ENCODE data around the gene PPP1R1C. TPM values are rescaled to one million over a fixed set of nuclear protein-coding genes. Genes with fewer than 3 reads are reported as not detected.

PPP1R1C gene
- total RNA-seq, 2 experiments from 2014 or later = not detected

GRCh38 chr2:181995289-181995688 lies 9.6 kb downstream of the PPP1R1C start:
- Histone ChIP-seq H3K4me1 (ENCODE audit: insufficient read depth, low read length, poor library complexity, severe bottlenecking) (peaks cover 17% of the 10 kb centered on the region), H4K20me1 (ENCODE audit: insufficient read depth, low read length) (no peaks in the 10 kb centered on the region), H3K36me3 (ENCODE audit: insufficient read depth, low read length) (no peaks in the 10 kb centered on the region), H3K4me2 (ENCODE audit: low read length) (no peak overlapping the region), H3K27ac (ENCODE audit: low read depth, low read length, poor library complexity, severe bottlenecking) (no peak overlapping the region), H3K79me2 (ENCODE audit: insufficient read depth, low read depth, low read length) (no peaks in the 10 kb centered on the region), H3K4me3 (ENCODE audit: low read depth, low read length, poor library complexity, severe bottlenecking) (no peak overlapping the region), H3K9me2 (ENCODE audit: insufficient read depth, low read length) (no peaks in the 10 kb centered on the region), H3K9me3 (ENCODE audit: low read length) (no peaks in the 10 kb centered on the region), H2AFZ (ENCODE audit: low read length) (no peak overlapping the region)
- BruUV-seq (replicated peaks) = no TSS peak
- ChIA-PET CTCF (ENCODE audit: unreplicated experiment) (no interaction called here), POLR2A (interaction anchor here (0.8 to 1.7 kb wide), 3 partner anchors 8 to 257 kb away, joined by 3 to 4 read pairs (median 3); no protein-coding TSS in a partner anchor)
- TF ChIP-seq CTCF (conservative IDR thresholded peaks at IDR 0.05; ENCODE audit: low read length) (no peak), EZH2phosphoT487 (IDR thresholded peaks at IDR 0.05; ENCODE audit: borderline replicate concordance, low read depth, low read length) (no peak)
- no peak for DNase-seq (ENCODE audit: low spot score)
- intact Hi-C loops (cut with micrococcal nuclease; ENCODE audit: unreplicated experiment) = no loop called here

GRCh38 chr2:181998041-181998835 lies 12.6 kb downstream of the PPP1R1C start:
- Histone ChIP-seq H3K36me3 (ENCODE audit: insufficient read depth, low read length) (no peaks in the 10 kb centered on the region), H3K79me2 (ENCODE audit: insufficient read depth, low read depth, low read length) (no peaks in the 10 kb centered on the region), H2AFZ (ENCODE audit: low read length) (no peak overlapping the region; the same call in 1 of the 2 replicates), H3K27ac (ENCODE audit: low read depth, low read length, poor library complexity, severe bottlenecking) (no peak overlapping the region), H3K9me3 (ENCODE audit: low read length) (no peaks in the 10 kb centered on the region), H3K4me3 (ENCODE audit: low read depth, low read length, poor library complexity, severe bottlenecking) (no peak overlapping the region), H3K9me2 (ENCODE audit: insufficient read depth, low read length) (no peaks in the 10 kb centered on the region), H4K20me1 (ENCODE audit: insufficient read depth, low read length) (no peaks in the 10 kb centered on the region), H3K4me1 (ENCODE audit: insufficient read depth, low read length, poor library complexity, severe bottlenecking) (peaks cover 1% of the 10 kb centered on the region), H3K4me2 (ENCODE audit: low read length) (no peak overlapping the region)
- TF ChIP-seq EZH2phosphoT487 (IDR thresholded peaks at IDR 0.05; ENCODE audit: borderline replicate concordance, low read depth, low read length) = no peak
- TF ChIP-seq CTCF (conservative IDR thresholded peaks at IDR 0.05; ENCODE audit: low read length) = no peak
- no TSS peak for BruUV-seq (replicated peaks)
- ChIA-PET CTCF (ENCODE audit: unreplicated experiment) (no interaction called here), POLR2A (interaction anchor here (1.5 to 2.0 kb wide), 2 partner anchors 15 to 39 kb away, joined by 4 read pairs; no protein-coding TSS in a partner anchor)
- intact Hi-C loops (cut with micrococcal nuclease; ENCODE audit: unreplicated experiment) = no loop called here
- DNase-seq (ENCODE audit: low spot score) = no peak
